ENCODE measurements around the gene FNDC3B. TPM values are rescaled to one million over a fixed set of nuclear protein-coding genes. Genes with fewer than 3 reads are reported as not detected.

The FNDC3B gene
- total and polyA plus RNA-seq, 2 of the 8 experiments (the other 6 are each of a cell fraction or from before 2014, with no cell fraction given) = 14.1 to 44.4 TPM

DNA sequence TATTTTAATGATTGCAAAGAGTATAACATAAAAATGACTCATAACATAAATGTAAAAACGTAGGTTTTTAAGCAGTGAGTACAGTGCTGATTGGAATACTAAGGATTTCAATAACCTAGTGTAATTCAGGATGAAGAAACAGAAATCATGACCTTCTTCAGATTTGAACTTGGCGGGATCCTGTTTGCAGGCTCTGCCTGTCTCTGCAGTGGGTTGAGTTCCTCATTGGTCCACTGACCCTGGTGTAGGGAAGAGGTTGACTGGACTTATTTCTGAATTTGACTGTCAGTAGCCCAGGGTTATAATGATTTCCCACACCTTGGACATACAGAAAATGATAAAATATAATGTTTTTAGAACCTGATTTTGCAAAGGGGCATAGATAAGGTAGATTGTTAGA lies 171.7 kb downstream of the FNDC3B start (continued):
- no peak for TF ChIP-seq NANOG (IDR thresholded peaks at IDR 0.05; ENCODE audit: insufficient read depth, low read depth, low read length, poor library complexity, severe bottlenecking)
